ENCODE data around the gene SRGAP2C. TPM values are rescaled to one million over a fixed set of nuclear protein-coding genes. Genes with fewer than 3 reads are reported as not detected.
"Not testable (repeated sequence)": the region's sequence is repeated elsewhere in the genome, so short reads cannot be mapped to it uniquely, and the experiment has no call there.

SRGAP2C gene
- total RNA-seq, 1 donor from 2014 or later = 20.0 TPM

DNA sequence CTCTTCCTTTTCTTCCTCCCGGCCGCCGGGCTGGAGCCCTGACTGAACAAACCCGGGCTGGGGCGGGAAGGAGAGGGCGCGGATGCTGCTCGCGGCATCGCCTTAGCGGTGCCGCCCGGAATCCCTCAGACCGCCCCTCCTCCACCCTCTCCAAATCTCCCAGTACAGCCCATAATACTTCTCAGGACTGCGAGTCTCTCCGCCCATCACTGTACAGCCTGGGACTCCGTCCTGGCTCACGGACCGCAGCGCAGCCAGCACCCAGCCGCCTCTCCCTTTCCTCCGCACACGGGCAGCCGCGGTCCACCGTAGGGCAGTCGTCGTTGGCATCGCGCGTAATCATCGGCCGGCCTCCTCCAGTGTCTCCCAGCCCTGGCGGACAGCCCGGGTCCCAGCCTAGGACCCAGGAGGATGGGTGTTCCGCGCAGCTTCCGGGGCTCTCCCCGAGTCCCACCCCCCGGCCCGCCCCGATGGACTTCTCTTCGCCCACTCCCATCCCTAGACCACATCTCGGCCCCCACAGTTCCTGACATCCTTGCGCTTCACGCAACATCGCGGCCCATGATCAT lies 449 bp downstream of the SRGAP2C start:
- not testable (repeated sequence) for DNase-seq (ENCODE audit: low read depth, low spot score)

GRCh38 chr1:121186191-121186590 lies 1.4 kb downstream of the SRGAP2C start:
- not testable (repeated sequence) for DNase-seq (ENCODE audit: low read depth, low spot score)

GRCh38 chr1:121187914-121188313 lies 3.1 kb downstream of the SRGAP2C start:
- DNase-seq (ENCODE audit: low read depth, low spot score) = not testable (repeated sequence)

DNA sequence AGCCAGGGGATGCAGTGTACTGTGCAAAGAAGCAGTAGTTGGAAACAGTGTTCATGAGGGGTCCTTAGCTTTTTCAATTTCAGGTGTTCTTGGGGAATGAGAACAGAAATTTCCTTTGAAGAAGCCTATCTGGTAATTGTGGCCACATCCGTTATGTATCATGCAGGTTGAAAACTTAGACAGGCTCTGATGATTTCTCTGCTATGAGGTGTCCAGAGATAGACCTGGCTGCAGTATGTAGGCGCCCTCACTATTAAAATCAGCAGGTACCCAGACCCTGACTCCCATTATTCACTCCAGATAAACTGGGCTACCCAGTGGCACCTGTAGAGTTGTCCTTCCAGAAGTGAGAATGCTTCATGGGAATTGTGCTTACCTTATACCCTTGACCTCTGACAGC lies 7.7 kb downstream of the SRGAP2C start:
- not testable (repeated sequence) for DNase-seq (ENCODE audit: low read depth, low spot score)

- not testable (repeated sequence) for DNase-seq (ENCODE audit: low read depth, low spot score)
These were observed 12.5 kb downstream of the SRGAP2C start for GRCh38 chr1:121197095-121197882.

GRCh38 chr1:121199763-121200162 lies 15.0 kb downstream of the SRGAP2C start:
- DNase-seq (ENCODE audit: low read depth, low spot score) = not testable (repeated sequence)

- not testable (repeated sequence) for DNase-seq (ENCODE audit: low read depth, low spot score)
These were observed 15.5 kb downstream of the SRGAP2C start for GRCh38 chr1:121200232-121200631.

DNA sequence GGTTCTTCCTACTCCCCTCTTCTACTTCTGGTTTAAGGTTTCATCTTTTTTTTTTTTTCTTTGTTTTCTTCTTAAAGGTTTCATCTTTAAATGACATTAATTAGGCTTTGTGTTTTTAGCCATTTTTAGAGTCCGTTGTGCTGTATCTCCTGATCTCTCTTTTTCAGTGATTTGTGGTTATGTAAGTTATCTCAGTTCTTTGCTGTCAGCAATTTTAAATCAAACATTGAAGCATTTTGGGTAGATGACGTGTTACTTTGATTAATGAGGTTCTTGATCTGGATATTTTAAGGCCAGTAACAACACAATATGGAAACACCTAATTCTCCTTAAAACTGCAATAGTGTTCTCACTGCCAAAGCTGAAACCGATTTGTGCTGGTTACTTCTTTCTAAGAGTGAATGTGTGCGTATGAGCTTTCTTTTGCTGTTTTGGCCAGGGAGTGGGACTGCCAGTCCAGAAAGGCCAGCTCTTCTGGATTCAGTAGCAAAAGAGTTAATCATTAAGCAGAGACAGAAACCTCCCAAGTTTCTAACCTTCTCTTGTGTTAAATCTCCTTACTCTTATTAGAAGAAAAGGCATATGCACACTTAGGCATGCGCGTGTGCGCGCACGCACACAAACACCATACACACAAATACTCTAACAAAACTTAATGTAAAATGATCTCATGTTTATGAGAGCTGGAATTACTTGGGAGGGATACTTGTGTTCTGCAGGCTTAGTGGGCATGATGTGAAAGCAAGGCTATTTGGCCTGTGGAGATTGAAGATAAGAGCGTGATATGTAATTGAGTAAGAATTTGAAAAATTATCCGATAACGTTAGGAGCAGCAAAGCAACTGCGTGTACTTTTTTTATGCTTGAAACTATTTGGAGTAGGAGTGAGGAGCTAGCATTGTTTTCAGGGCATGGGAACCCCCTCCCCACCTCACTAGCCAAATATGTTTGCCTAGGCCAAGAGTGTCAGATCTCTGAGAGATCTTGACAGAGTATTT lies 16.5 kb downstream of the SRGAP2C start:
- not testable (repeated sequence) for DNase-seq (ENCODE audit: low read depth, low spot score)

DNA sequence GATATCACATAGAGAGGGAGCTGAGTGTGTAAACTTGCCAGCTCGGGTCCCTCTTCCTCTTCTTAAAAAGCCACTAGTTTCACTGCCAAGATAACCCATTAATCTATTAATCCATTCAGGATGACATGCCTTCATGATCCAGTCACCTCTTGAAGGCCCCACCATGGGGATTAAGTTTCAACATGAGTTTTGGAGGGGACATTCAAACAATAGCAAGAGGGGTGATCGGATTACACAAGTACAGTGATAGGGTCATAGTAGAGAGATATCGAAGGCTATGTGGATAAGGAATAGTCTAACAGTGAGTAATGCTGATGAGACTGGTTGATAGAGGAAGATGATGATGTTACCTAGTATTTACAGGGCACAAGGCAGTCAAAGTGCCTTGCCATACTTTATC lies 18.2 kb downstream of the SRGAP2C start:
- DNase-seq (ENCODE audit: low read depth, low spot score) = not testable (repeated sequence)

DNA sequence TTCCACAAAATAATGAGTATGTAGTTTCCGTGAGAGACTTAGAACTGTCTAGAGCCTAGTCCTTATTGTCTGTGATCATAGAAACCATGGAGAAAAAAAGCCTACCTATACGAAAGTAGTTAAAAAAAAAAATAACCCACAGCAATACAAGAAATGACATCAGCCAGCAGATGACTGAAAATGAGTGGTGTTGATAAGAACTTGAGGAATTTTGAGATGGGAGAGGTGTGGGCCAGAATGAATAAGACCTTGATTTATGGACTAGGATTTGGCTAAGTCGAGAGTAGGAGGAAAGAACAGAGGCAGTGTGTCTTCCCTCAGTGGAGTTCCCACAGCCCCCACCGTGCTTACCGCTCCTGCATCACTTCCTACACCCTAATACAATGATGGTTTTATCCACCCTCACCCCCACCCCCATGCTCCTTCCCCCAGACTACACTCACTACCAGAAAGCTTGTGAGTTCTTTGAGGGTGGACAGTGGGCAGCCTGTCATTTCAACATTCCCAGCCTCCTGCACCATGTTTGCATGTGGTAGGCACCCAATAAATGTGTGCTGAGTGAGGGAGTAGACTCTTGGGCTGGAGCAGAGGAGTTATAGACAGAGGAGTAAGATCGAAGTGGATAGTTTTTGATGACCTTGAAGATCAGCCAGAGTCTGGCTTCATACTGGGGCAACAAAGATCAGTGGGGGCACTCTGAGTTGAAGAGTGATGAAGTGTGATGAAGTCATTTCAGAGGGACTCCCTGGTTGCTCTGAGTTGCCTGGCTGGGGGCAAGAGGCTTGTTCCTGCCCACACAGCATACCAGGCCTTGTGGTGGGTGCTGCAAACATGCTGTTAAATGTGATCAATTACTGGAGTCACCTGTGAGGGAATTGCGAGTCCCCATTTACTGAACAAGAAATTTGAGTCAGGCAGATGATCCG lies 21.3 kb downstream of the SRGAP2C start:
- not testable (repeated sequence) for DNase-seq (ENCODE audit: low read depth, low spot score)

- not testable (repeated sequence) for DNase-seq (ENCODE audit: low read depth, low spot score)
These were observed 22.6 kb downstream of the SRGAP2C start for GRCh38 chr1:121207328-121207727.

DNA sequence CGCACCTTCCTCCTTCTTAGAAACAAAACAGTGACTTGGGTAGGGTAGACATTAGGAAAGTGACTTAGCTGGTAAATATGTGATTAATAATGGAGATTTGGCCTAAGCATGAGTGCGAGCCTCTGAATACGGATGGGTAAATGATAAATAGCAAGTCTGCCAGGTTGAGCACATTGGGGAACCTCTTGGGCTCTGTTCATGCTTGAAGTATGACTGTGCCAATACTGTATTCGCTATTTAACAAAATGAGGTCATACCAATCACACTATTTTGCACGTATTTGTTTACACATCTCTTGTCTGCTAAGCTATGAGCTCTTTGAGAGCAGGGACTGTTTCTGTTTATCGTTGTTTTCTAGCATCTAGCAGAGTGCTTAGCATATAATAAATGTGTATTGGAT lies 23.6 kb downstream of the SRGAP2C start:
- DNase-seq (ENCODE audit: low read depth, low spot score) = not testable (repeated sequence)

GRCh38 chr1:121210778-121211177 lies 26.0 kb downstream of the SRGAP2C start:
- not testable (repeated sequence) for DNase-seq (ENCODE audit: low read depth, low spot score)

DNA sequence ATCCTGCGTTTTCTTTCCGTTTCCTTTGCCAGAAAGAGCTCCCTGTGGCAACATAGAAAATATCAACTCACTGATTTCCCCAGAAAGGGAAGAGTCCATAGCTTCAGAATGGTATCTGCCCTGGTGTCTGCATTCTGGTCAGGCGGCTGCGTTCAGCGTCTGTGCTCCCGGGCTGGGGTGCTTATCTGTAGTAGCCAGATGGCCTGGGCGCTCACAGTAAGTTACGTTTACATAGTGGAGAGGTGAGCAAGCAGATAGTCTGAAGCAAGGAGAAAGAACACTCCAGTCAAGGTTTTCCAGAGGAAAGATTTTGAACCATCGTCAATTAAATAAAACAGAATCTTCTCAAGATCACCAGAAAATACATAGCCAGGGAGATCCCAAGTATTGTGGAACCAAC lies 28.7 kb downstream of the SRGAP2C start:
- not testable (repeated sequence) for DNase-seq (ENCODE audit: low read depth, low spot score)

DNA sequence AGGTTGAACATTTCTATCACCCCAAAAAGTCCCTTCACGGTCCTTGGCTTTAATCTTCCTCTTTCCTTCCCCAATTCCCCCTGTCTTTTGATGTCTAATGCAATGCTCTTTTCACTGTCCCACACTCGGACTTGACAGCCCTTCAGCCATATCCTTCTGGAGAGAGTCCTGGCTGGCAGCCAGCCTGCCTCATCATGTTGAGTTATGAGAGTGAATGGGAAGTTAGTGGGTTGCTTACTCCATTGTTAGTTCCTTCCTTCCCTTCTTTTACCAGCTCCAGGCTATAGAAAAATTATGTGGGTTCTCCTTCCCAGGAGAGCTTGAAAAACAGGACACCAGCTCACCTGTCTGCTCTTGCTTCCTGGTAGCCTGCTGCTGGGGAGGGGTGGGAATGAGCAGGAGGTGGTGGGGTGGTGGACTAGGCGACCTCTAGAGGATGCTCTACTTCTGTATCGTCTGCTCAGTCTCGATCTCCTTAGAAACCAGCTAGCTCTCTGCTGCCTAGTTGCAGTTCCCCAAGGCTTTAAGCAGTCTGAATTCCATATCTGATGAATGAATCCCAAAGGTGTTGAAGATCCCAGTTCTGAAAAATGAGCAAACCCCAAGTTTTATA lies 29.9 kb downstream of the SRGAP2C start:
- DNase-seq (ENCODE audit: low read depth, low spot score) = not testable (repeated sequence)

- not testable (repeated sequence) for DNase-seq (ENCODE audit: low read depth, low spot score)
These were observed 31.1 kb downstream of the SRGAP2C start for GRCh38 chr1:121215699-121216417.

DNA sequence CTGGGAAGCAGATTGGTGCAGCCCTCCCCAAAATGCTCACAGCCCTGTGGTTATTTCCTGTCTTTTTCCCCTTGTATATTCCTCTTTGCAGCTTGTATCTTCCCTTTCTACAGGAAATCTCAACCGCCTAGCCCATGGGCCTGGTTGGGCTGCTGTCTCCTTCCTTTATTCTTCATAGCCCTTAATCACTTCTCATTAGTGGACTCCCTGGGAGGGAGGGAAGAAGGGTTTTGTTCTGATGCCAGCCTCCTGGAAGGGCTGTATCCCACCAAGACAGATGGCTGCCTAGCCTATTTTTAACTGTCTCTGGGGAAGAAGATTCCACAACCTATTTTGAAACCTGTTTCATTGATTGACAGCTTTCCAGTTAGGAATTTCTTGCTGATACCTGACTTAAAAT lies 31.9 kb downstream of the SRGAP2C start:
- DNase-seq (ENCODE audit: low read depth, low spot score) = not testable (repeated sequence)

- not testable (repeated sequence) for DNase-seq (ENCODE audit: low read depth, low spot score)
These were observed 37.0 kb downstream of the SRGAP2C start for GRCh38 chr1:121221770-121222169.

DNA sequence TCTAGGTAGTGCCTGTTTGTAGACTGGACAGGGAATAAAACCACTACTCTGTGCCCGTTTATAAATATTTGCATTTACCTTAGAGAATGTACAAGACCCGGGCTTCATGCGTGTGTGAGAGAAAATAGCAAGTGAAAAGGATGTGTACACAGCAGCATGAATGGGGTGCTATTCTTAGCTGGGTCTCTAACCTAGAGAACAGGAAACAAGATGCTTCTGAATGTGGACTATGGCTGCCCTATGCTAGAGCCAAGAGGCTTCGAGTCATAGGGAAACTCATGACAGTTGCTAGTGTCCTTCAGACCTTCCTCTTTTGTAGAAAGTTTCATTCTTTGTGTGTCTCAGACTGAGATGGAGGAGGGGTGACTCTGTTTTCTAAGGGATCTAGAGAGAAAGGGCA lies 39.9 kb downstream of the SRGAP2C start:
- not testable (repeated sequence) for DNase-seq (ENCODE audit: low read depth, low spot score)
